Stromal cell of bone marrow (primary cell): ENCODE measurements around the gene RNU4-1.
"Not testable (repeated sequence)": the region's sequence is repeated elsewhere in the genome, so short reads cannot be mapped to it uniquely, and the experiment has no call there.

Source experiments
- DNase-seq: peaks from one replicate; pipeline ENCODE4 v3.0.0-alpha.2; 2012; ENCODE audit warnings: low read depth

Gene RNU4-1

DNA sequence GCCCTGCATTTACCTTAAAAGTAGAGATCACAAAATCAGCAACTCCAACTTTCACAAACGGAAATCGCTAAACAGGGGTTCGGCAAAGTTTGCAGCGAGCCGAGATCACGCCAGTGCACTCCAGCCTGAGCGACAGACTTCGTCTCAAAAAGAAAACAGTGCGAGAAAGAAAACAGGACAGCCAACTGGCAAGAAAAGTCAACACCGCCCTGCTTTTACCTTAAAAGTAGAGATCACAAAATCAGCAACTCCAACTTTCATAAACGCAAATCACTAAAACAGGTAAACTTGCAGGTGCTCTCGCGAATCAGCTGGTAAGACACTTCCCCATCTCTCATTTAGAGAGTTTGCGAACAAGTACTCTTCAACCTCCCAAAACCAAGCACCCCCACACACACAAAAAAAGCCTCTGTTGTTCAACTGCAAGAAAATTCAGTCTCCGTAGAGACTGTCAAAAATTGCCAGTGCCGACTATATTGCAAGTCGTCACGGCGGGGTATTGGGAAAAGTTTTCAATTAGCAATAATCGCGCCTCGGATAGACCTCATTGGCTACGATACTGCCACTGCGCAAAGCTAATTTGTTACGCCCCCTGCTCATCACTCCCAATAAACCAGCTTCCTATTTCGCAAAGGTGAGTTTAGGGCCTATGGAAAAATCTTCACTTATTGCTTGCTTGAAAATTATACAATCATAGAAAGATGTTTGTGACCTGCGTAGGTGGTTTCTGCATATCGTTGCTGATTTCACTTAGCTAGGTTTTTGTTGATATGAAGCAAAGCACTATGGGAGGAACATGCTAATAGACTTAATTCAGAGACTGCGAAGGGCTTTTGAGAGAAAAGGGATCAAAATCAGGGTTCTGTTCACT lies at the start of gene RNU4-1:
Gene RNU4-1 (minus strand): TSS at position 577 of the 871 bp plus-strand sequence.
- peak; percentile 77 for DNase-seq

DNA sequence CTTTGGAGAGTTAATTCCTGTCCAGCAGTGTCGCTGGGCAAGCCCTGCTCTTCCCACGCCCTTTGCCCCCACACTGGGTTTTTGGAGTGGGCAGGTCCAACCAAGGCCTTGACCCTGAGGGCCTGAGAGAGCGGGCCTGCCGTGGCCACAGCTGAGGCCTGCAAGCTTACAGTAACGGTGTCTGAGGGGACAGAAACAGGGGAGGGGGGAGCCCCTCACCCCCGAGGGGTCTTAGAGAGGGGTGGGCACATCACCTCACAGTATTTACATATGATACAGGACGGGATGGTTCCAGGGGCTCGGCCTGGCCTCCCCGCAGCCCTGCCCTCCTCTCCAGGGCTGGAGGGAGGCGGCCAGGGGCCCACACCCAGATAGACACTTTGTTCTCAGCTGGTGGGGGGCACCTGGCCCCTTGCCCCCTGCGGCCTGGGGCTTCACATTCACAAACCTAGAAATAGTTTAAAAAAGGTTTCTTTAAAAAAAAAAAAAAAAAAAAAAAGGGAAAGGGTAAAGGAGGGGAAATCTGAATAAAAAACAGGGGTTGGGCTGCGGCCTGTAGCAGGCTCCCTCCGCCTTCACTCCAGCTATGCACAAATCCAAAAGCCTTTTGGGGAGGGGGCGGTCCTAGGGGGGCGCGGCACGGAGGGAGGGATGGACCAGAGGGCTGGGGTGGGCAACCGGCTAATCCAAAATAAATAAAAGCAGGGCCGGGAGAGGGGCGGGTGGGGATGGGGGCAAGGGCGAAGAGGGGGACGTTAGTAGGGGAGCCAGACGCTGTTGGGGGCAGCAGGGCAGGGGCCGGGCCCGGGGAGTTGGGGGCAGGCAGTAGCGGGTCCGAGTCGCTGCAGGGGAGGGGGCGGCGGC lies 49.4 kb upstream of the RNU4-1 start:
- no peak for DNase-seq

DNA sequence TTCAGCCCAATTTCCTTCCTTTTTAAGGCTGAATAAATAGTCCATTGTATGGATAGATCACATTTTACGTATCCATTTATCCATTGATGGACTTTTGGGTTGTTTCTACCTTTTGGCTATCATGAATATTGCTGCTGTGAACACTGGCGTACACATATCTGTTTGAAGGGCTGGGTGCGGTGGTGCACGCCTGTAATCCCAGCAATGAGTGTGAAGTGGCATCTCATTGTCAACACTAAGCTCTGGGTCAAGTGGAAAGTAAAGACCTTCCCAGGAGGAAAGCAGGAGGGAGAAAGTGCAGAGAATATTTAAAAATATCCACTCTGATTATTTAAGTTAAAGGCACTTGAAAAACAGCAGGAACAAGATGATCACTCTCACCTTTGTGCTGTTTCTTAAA lies 46.2 kb upstream of the RNU4-1 start:
- no peak for DNase-seq

DNA sequence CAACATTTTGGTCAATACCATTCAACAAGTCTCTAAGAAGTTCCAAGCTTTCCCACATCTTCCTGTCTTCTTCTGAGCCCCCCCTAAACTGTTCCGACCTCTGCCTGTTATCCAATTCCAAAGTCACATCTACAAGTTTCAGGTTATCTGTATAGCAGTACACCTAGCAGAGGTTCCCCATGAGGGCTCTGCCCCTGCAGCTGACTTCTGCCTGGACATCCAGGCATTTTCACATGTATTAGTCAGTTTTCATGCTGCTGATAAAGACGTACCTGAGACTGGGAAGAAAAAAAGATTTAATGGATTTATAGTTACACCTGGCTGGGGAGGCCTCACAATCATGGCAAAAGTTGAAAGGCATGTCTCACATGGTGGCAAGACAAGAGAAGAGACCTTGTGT lies 44.7 kb upstream of the RNU4-1 start:
- no peak for DNase-seq

DNA sequence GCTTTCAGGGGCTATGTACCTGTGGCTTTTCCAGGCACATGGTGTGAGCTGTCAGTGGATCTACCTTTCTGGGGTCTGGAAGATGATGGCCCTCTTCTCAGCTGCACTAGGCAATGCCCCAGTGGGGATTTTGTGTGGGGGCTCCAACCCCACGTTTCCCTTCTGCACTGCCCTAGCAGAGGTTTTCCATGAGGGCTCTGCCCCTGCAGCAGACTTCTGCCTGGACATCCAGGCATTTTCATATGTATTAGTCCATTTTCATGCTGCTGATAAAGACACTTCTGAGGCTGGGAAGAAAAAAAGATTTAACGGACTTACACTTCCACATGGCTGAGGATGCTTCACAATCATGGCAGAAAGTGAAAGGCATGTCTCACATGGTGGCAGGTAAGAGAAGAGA lies 43.4 kb upstream of the RNU4-1 start:
- DNase-seq = not testable (repeated sequence)

DNA sequence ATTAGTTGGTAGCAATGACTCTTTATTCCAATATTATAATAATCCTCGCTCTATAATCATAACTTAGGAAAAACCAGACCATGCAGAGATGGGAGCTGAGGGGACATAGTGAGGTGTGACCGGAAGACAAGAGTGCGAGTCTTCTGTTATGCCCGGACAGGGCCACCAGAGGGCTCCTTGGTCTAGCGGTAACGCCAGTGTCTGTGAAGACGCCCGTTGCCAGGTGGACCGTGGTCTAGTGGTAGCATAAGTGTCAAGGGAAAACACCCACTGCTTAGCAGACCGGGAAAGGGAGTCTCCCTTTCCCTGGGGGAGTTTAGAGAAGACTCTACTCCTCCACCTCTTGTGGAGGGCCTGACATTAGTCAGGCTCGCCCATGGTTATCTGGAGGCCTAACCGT lies 42.4 kb upstream of the RNU4-1 start:
- DNase-seq = peak; percentile 4

DNA sequence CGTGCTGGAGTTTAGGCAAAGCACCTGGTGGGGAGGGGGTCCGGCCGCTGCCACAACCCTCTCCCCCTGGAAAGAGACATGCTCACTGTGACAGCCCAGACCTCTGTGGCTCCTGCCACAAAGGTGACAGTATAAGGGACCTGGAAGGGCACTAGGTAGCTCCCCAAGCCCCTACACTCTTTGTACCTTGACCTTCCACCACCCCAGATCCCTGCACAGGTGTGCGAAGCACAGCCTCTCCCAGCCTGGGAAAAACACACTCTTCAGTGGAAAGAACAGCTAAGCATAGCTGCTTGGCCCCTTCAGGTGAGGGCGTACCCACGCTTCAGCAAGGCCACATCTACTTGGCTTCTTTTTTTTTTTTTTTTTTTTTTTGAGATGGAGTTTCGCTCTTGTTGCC lies 39.5 kb upstream of the RNU4-1 start:
- no peak for DNase-seq

DNA sequence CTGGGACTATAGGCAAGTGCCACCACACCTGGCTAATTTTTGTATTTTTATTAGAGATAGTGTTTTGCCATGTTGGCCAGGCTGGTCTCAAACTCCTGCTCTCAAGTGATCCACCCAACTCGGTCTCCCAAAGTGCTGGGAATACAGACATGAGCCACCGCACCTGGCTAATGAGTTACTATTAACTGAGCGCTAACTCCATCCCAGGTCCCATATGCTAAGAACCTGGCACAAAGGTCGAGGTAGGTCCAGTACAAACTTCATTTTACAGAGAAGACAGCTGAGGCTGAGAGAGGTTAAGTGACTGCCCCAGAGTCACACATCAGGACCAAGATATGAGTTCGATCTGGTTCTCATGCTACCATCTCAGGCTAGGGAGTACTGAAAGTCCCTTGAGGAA lies 39.0 kb upstream of the RNU4-1 start:
- no peak for DNase-seq

DNA sequence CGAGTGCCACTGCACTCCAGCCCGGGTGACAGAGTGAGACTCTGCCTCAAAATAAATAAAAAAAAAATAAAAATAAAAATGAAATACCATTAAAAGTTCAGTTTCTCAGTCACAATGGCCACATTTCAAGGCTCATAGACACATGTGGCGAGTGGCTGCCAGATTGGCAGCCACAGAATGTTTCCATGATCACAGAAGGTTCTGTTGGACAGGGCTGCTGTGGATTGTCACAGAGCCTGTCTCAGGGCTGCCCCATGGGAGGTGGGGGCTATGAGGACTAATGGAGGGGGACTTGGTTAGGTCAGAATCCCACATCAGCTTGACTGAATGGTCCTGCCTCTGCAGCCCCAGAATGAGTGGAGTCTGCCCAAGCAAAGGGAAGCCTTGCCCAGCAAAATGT lies 38.4 kb upstream of the RNU4-1 start:
- no peak for DNase-seq

DNA sequence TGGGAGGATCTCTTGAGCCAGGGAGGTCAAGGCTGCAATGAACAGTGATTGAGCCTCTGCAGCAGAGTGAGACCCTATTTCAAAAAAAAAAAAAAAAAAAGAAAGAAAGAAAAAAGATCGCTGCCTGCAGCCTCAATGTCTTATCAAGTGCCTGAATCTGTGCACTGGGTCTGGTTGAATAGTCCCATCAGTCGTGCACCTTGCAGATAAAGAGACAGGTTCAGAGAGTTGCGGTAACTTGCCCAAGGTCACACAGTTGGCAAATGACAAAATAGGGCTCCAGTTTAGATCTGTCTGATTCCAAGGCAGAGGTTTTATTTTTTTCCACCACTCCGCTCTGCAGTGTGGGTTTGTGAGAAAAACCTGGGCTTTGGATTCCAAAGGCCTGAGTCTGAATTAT lies 35.2 kb upstream of the RNU4-1 start:
- no peak for DNase-seq

DNA sequence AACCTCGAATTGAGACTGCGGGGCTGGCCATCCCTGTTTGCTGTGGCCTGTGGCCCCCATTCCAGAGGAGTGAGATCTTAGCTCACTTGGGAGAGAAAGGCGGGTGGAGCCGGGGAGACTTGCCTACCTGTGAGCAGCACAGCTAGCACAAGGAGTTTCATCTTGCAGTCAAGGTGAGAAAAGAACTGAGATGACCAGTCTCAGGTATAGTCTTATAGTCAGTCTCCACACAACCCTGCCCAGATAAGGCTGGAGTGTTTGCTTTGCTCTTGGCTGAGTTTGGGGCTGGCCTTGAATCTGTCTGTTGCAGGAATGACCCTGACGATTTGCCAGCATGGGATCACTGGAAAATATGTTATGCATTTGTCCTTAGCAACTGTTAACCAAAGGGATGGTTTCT lies 34.6 kb upstream of the RNU4-1 start, which contains the start of gene PLA2G1B:
Gene PLA2G1B (minus strand): TSS at position 187 of the 400 bp plus-strand sequence. CDS start 26 bp downstream, at position 161.
- DNase-seq = no peak

DNA sequence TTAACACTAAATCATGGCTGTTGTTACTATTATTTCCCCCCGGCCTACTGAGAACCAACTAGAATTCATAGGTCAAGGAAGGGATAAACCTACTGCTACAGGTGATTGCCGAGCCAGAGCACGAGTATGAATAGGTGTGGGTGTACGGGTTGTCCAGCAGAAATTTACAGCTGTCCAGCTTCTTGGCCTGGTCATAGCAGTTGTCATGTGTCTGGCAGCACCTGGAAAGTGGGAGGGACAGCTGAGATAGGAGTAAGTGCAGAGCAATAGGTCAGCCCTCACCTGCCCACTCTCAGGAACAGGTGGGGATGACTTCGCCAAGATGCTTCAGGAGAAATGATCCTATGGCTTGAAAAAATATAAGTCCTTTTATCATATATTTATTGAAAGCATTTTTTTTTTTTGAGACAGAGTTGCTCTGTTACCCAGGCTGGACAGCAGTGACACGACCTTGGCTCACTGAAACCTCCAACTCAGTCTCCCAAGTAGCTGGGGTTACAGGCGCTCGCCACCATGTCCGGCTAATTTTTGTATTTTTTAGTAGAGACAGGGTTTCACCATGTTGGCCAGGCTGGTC lies 31.9 kb upstream of the RNU4-1 start:
- DNase-seq = no peak

DNA sequence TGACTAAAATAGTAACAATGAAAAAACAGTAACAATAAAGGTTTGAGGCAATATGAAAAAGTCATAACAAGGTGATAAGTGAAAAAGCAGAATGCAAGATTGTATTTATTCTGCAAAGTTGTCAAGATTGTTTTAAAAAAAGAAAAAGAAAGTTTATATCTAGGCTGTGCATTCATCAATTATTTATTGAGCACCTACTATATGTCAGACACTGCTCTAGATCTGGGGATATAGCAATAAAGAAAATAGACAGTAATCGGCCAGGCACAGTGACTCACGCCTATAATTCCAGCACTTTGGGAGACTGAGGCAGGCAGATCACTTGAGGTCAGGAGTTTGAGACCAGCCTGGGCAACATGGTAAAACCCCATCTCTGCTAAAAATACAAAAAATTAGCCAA lies 30.7 kb upstream of the RNU4-1 start:
- DNase-seq = no peak

DNA sequence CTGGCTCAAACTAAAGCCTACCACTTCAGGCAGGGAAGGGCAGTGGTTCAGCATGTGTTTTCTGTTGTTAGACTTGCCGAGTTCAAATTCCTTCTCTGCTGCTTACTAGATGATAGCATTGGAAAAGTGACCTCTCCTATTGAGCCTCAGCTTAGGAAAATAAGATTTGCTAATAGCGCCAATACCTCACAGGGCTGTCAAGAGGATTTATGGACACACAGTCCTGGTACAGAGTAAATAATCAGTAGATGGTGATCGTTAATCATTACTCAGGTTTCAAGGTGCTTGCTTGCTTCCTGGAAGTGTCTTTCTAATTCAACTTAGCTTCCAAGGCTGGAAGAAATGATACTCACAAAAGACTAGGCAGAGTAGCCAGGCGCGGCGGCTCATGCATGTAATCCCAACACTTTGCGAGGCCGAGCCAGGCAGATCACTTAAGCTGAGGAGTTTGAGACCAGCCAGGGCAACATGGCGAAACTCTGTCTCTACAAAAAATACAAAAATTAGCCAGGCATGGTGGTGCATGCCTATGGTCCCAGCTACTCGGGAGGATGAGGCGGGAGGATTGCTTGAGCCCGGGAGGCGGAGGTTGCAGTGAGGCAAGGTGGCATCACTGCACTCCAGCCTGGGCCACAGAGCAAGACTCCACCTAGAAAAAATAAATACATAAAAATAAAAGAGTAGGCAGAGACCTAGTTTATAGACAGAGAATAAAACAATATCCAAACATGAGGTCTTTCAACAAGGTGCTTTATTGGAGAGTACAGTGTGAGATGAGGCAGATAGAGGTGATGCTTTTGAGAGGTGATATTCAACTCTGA lies 28.6 kb upstream of the RNU4-1 start:
- no peak for DNase-seq

DNA sequence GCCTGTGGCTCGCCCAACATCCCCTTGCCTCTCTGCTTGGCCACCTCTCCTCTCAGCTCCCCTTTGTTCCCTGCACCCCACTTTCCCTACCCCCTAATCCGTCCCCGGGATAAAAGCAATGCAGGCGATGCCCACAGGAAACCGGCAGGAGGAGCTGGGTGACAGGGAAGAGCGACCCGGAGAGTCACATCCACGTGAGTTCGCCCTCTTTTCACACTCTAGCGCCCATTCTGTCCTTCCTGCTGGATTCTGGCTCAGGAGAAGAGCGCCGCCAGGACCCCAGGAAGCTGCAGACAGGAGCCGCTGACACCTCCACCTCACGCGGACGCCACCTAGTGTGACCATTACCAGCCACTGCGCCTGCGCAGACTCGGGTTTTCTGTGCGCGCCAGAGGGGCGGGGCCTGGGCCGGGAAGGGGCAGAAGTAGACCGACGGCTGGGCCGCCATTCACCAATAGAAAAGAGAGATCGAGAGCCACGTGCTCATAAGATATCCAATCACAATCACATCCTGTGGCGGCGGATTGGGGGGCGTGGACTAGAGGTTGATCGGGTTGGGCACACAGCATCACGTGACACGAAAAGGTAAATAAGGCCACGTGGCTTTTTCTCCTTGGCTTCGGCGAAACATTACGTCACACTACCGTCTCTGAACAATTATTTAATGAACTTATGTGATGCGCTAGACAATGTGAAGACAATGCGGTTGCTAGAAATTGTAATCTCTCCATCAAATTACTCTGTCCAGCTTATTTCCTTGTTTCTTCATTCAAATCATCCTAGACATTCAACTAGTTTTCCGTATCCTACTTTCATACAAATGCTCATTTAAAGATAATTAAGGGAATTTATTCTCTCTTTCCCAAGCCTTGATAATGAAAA lies 24.4 kb upstream of the RNU4-1 start:
- peak; percentile 99 for DNase-seq

DNA sequence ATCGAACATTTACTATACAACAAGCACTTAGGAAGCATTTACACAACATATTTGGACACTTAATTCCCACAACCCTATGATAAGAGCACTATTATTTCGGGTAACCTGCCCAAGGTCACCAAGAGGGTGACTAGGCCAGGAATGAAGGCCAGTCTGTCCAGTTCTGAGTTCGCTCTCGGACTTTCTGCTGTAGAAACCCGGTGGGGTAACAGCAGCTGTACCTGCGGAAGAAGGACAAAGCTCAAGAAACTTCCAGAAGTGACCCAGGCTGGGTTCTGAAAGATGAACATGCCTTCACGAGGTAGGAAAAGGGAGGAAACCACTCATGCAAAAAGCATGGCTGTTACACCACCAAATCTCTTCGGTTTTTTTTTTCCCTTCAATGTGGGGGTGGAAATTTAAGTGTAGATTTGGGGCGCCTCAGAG lies 23.8 kb upstream of the RNU4-1 start:
- DNase-seq = peak; percentile 4

DNA sequence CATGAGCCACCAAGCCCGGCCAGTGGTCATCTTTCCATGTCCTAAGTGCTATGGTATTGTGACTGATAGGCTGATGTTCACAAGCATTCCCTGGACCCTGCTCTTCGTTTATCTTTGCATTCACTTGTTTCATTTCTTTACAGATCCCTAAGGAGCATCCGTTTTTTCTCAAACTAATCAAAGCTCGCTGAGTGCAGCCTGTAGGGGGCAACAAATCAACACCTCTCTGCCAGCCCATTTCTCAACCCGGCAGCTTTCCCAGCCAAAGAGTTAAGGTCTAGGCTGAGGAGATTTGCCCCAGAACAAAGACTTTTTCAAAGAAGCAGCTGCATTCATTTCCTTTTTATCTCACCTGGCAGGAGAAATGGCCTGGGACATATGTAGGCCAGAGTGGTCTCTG lies 21.2 kb upstream of the RNU4-1 start:
- no peak for DNase-seq

DNA sequence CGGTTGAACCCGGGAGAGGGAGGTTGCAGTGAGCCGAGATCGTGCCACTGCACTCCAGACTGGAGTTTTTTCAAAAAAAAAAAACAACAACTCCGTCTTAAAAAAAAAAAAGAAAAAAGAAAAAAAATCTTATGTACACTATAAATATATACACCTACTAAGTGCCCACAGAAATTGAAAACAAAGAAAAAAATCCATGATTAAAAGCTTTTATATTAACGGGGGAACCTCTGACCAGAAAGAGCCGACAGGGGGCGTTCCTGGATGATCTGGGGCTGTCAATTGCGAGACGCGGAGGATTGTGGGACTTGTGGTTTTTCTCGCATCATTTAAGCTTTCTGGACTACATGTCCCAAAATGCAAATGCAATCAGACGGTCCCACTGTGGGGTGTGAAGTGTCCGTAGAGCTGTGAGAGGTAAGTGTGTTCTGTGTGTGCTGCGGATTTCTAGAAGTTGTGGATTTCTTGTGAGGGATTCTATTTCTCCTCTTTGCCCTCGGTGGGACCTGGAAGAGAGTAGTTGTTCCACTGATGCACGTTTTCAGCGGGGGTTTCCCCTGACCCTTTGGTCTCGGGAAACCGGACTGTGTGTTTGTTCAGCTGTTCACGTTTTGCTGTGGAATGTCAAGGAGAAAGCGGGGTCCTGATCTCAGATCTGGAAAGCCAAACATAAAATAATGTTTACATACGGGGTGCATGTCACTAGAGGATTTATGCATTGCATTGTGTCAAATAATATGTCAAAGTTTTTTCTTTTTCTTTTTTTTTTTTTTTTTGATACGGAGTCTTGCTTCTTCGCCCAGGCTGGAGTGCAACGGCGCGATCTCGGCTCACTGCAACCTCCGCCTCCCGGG lies 9.2 kb upstream of the RNU4-1 start, which contains the start of gene SIRT4:
Gene SIRT4 (plus strand): TSS at position 360 of the 854 bp plus-strand sequence. CDS start 1,241 bp downstream, outside the sequence.
- peak; percentile 95 for DNase-seq

DNA sequence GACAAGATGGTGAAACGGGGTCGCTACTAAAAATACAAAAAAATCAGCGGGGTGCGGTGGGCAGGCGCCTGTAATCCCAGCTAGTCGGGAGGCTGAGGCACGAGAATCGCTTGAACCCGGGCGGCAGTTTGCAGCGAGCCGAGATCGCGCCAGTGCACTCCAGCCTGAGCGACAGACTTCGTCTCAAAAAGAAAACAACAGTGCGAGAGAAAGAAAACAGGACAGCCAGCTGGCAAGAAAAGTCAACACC lies 701 bp downstream of the RNU4-1 start:
- no peak for DNase-seq
